Uterus (tissue), 4 donors: Measurements from ENCODE around the gene PROK1. TPM values are rescaled to one million over a fixed set of nuclear protein-coding genes. Genes with fewer than 3 reads are reported as not detected.

Experiments used
- DNase-seq, 2 donors: peaks; one replicate each; pipeline ENCODE4 v3.0.0-alpha.2; 2019 to 2020
- H3K27ac ChIP-seq, 2 donors: fragments of 200-600 bp; sonication (generic); 1 replicate in 1 of 2; 2 replicates in 1 of 2; pipeline ENCODE4 v1.5.1; 2016 to 2018
- H3K27me3 ChIP-seq, 2 donors: fragments of 200-600 bp; sonication (generic); one replicate each; pipeline ENCODE4 v1.5.1; 2018 to 2019; ENCODE audit warnings: control low read depth in 1 of 2
- H3K36me3 ChIP-seq, 2 donors: fragments of 200-600 bp; sonication (generic); one replicate each; pipeline ENCODE4 v1.5.1; 2019; ENCODE audit warnings: control low read depth in 1 of 2
- H3K4me1 ChIP-seq, 2 donors: fragments of 200-600 bp; sonication (generic); one replicate each; pipeline ENCODE4 v1.5.1; 2018 to 2019; ENCODE audit warnings: control low read depth in 1 of 2
- H3K4me3 ChIP-seq, 2 donors: fragments of 200-600 bp; sonication (generic); 1 replicate in 1 of 2; 2 replicates in 1 of 2; pipeline ENCODE4 v1.5.1; 2018 to 2019; ENCODE audit warnings: mild to moderate bottlenecking in 1 of 2
- H3K9me3 ChIP-seq, 2 donors: fragments of 200-600 bp; sonication (generic); one replicate each; pipeline ENCODE4 v1.5.1; 2019; ENCODE audit warnings: control low read depth in 1 of 2
- CTCF ChIP-seq, 4 experiments: fragments of 200-600 bp in 2 of 4; fragments of 450-650 bp in 2 of 4; sonication (generic) in 2 of 4; IDR thresholded peaks; one replicate each; pipeline ENCODE4 v1.5.1; 2016 to 2019; ENCODE audit warnings: antibody characterized with exemption in 4 of 4, mild to moderate bottlenecking in 2 of 4, moderate library complexity in 1 of 4
- POLR2A ChIP-seq, 2 donors: fragments of 450-650 bp; IDR thresholded peaks; one replicate each; pipeline ENCODE4 v1.6.1; 2016; ENCODE audit warnings: antibody characterized with exemption in 2 of 2, mild to moderate bottlenecking in 1 of 2, moderate library complexity in 1 of 2
- intact Hi-C: fragments of 100-400 bp; cut with DNase I; formaldehyde crosslinking; loops from one replicate; pipeline ENCODE4 v1.15.1; 2023; ENCODE audit warnings: low total_unique reads
- total RNA-seq, 4 donors: library from RNA; depleted of rRNA in 3 of 4; stranded (reverse); fragments of >200 nt in 3 of 4; gene quantifications; one replicate each; pipeline versions ENCODE4 v1.1.0 to v1.2.4, GENCODE V29; 2014 to 2023
- donor health status: DM: yes; HTN: yes; CAD: no.

The PROK1 gene
- total RNA-seq, 4 donors from 2014 or later, result 1.4 TPM; not detected in 3

DNA sequence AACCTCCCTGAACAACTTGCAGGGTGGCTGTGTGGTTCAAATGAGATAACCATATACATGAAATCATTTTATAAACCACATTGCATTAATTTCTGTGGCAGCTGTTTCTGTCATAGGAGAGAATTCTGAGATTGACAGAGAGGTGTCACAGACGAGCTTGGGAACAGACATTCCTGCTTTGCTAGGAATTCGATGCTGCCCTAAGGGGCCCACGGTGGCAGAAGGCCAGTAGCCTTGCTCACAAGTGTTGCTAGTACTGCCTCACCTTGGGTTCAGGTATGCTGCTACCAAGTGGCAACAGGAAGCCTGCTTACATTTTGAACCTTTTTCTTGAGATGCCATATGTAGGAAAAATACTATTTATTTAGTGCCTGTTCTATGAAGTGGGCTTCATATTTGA, 54.6 kb downstream of the PROK1 start:
- no peak for DNase-seq
- no peak overlapping the region for H3K4me3 ChIP-seq
- no peaks in the 10 kb centered on the region for H3K36me3 ChIP-seq
- TF ChIP-seq POLR2A (IDR thresholded peaks at IDR 0.05) (no peak), CTCF (IDR thresholded peaks at IDR 0.05) (no peak)
- no peaks in the 10 kb centered on the region for H3K27me3 ChIP-seq
- no peaks in the 10 kb centered on the region for H3K4me1 ChIP-seq
- H3K9me3 ChIP-seq, result no peaks in the 10 kb centered on the region
- intact Hi-C loops, result no loop called here
- no peak overlapping the region for H3K27ac ChIP-seq

- H3K4me3 ChIP-seq, result no peak overlapping the region
- no peak for DNase-seq
- no peaks in the 10 kb centered on the region for H3K27me3 ChIP-seq
- TF ChIP-seq CTCF (IDR thresholded peaks at IDR 0.05) (no peak), POLR2A (IDR thresholded peaks at IDR 0.05) (no peak)
- intact Hi-C loops, result no loop called here
- H3K27ac ChIP-seq, result no peak overlapping the region
- no peaks in the 10 kb centered on the region for H3K4me1 ChIP-seq
- H3K36me3 ChIP-seq, result no peaks in the 10 kb centered on the region
- no peaks in the 10 kb centered on the region for H3K9me3 ChIP-seq
Observed at GRCh38 chr1:110506541-110506940, 55.6 kb downstream of the PROK1 start.

Other genes with a start within 250 kb of the PROK1 start
- 10 to 100 TPM in 1 of 4 donors, 1 to 10 TPM in 3; 2.1 to 29.4 (median 3.9) TPM for gene KCNC4, start 240.8 kb upstream of the PROK1 start, total RNA-seq
- gene RBM15, start 111.8 kb upstream of the PROK1 start, total RNA-seq, result 10 to 100 TPM in 3 of 4 donors, 1 to 10 TPM in 1; 9.2 to 71.1 (median 20.8) TPM
- 10 to 100 TPM in 1 of 4 donors, 1 to 10 TPM in 3; 2.3 to 11.3 (median 4.6) TPM for gene SLC16A4, start 60.1 kb upstream of the PROK1 start, total RNA-seq
- 100 to 1,000 TPM in 1 of 4 donors, 10 to 100 TPM in 2, 1 to 10 TPM in 1; 5.4 to 117 (median 58.5) TPM for gene LAMTOR5, start 43.5 kb upstream of the PROK1 start, total RNA-seq
- not detected for gene KCNA10, start 68.0 kb downstream of the PROK1 start, total RNA-seq
- gene KCNA2, start 155.2 kb downstream of the PROK1 start, total RNA-seq, result under 1 TPM in 2 of 4 donors, not detected in 2; 0.21 to 0.62 TPM
- gene KCNA3, start 223.8 kb downstream of the PROK1 start, total RNA-seq, result 1 to 10 TPM; 1.3 to 5.6 (median 2.0) TPM